Ovary (tissue), 3 donors: ENCODE results near the gene CISTR.

Experiments
- CTCF ChIP-seq, 3 donors: fragments of 450-650 bp in 2 of 3; fragments of 200-600 bp in 1 of 3; IDR thresholded peaks; one replicate each; pipeline versions ENCODE4 v1.5.1 to v1.8.0; 2016 to 2022; ENCODE audit warnings: antibody characterized with exemption in 3 of 3, mild to moderate bottlenecking in 1 of 3
- EP300 ChIP-seq: sonication (generic); formaldehyde crosslinking; IDR thresholded peaks from one replicate; pipeline ENCODE4 v1.6.1; 2017; ENCODE audit warnings: antibody characterized with exemption
- POLR2A ChIP-seq: fragments of 450-650 bp; IDR thresholded peaks from one replicate; pipeline ENCODE4 v1.6.1; 2017; ENCODE audit warnings: antibody characterized with exemption, mild to moderate bottlenecking, moderate library complexity
- donor health status: DM: no; HTN: no; CAD: no.

- TF ChIP-seq CTCF (IDR thresholded peaks at IDR 0.05), result no peak
- TF ChIP-seq POLR2A, result no peak
- TF ChIP-seq EP300, result no peak
Measured at GRCh38 chr12:53755451-53755891, 3.7 kb upstream of the CISTR start.
